Parathyroid adenoma (tissue), 2 donors: ENCODE results near the gene ZDHHC5.

Experiments used
- H2AFZ ChIP-seq: fragments of 300-600 bp; sonication (generic); one replicate; pipeline ENCODE4 v1.7.0; 2017; ENCODE audit warnings: antibody characterized with exemption, mild to moderate bottlenecking
- H3K27ac ChIP-seq: fragments of 300-600 bp; sonication (generic); one replicate; pipeline ENCODE4 v1.7.0; 2017
- H3K27me3 ChIP-seq: fragments of 300-600 bp; sonication (generic); one replicate; pipeline ENCODE4 v1.7.0; 2017; ENCODE audit warnings: low read length; ENCODE audit not compliant: control insufficient read depth, insufficient read depth
- H3K36me3 ChIP-seq: fragments of 300-600 bp; sonication (generic); one replicate; pipeline ENCODE4 v1.7.0; 2017; ENCODE audit warnings: low read length; ENCODE audit not compliant: control insufficient read depth, insufficient read depth
- H3K4me1 ChIP-seq: fragments of 300-600 bp; sonication (generic); one replicate; pipeline ENCODE4 v1.7.0; 2017; ENCODE audit warnings: control low read depth
- H3K4me2 ChIP-seq: fragments of 300-600 bp; sonication (generic); one replicate; pipeline ENCODE4 v1.7.0; 2017; ENCODE audit warnings: low read length
- H3K4me3 ChIP-seq: fragments of 300-600 bp; sonication (generic); one replicate; pipeline ENCODE4 v1.7.0; 2017; ENCODE audit warnings: low read depth, low read length
- H3K79me2 ChIP-seq: fragments of 300-600 bp; sonication (generic); one replicate; pipeline ENCODE4 v1.7.0; 2017; ENCODE audit warnings: control low read depth
- H3K9ac ChIP-seq: fragments of 300-600 bp; sonication (generic); one replicate; pipeline ENCODE4 v1.7.0; 2017; ENCODE audit warnings: mild to moderate bottlenecking
- H3K9me3 ChIP-seq: fragments of 300-600 bp; sonication (generic); one replicate; pipeline ENCODE4 v1.7.0; 2017; ENCODE audit warnings: low read length; ENCODE audit not compliant: control insufficient read depth
- TF ChIP-seq, protein P1 (sequence below): fragments of 300-600 bp; sonication (generic); IDR thresholded peaks from one replicate; pipeline ENCODE4 v1.7.0; 2017; ENCODE audit warnings: antibody characterized with exemption, mild to moderate bottlenecking
- donor health status: primary hyperparathyroidism.

The ZDHHC5 gene

DNA sequence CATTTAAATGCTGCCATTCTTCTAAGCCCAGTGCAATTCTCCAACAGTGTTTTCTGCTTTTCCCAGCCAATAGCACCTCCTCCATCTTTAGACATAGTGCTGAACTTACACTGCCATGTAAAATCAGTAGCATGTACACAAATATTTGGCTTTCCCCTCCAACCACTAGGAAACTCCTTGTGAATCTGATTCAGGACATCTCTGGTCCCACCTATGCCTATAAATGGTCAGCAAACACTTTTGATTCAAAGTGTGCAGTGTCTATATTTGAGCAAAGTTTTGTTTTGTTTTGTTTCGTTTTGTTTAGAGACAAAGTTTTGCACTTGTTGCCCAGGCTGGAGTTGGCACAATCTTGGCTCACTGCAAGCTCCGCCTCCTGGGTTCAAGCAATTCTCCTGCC lies 43.0 kb upstream of the ZDHHC5 start:
- no peaks in the 10 kb centered on the region for H3K36me3 ChIP-seq
- no peak overlapping the region for H3K27ac ChIP-seq
- no peak overlapping the region for H3K4me3 ChIP-seq
- H3K79me2 ChIP-seq = no peaks in the 10 kb centered on the region
- no peaks in the 10 kb centered on the region for H3K9me3 ChIP-seq
- no peaks in the 10 kb centered on the region for H3K4me1 ChIP-seq
- H3K4me2 ChIP-seq = no peak overlapping the region
- no peak overlapping the region for H3K9ac ChIP-seq
- TF ChIP-seq, protein P1, sequence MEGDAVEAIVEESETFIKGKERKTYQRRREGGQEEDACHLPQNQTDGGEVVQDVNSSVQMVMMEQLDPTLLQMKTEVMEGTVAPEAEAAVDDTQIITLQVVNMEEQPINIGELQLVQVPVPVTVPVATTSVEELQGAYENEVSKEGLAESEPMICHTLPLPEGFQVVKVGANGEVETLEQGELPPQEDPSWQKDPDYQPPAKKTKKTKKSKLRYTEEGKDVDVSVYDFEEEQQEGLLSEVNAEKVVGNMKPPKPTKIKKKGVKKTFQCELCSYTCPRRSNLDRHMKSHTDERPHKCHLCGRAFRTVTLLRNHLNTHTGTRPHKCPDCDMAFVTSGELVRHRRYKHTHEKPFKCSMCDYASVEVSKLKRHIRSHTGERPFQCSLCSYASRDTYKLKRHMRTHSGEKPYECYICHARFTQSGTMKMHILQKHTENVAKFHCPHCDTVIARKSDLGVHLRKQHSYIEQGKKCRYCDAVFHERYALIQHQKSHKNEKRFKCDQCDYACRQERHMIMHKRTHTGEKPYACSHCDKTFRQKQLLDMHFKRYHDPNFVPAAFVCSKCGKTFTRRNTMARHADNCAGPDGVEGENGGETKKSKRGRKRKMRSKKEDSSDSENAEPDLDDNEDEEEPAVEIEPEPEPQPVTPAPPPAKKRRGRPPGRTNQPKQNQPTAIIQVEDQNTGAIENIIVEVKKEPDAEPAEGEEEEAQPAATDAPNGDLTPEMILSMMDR = no peak
- no peak overlapping the region for H2AFZ ChIP-seq
- H3K27me3 ChIP-seq = no peaks in the 10 kb centered on the region

DNA sequence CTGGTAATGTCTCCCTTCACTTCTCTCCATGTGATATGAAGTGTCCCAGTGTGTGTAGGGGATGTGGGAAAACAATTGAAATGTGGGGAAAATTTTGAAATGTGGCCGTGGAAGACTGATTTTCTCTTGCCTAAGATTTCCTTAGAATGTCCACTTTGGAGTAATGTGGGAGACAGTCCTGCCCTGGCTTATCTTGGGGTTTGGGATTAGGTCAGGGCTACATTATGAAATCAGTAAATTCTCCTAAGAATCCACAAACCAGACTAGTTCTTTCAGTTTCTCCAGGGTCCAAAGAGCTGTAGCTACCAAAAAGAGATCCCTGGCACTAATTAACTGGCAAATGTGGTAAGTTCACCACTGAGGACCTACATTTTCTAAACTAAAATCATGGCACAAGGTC lies 41.0 kb upstream of the ZDHHC5 start:
- H3K4me3 ChIP-seq = no peak overlapping the region
- TF ChIP-seq, protein P1 = no peak
- no peaks in the 10 kb centered on the region for H3K36me3 ChIP-seq
- no peaks in the 10 kb centered on the region for H3K27me3 ChIP-seq
- no peaks in the 10 kb centered on the region for H3K79me2 ChIP-seq
- no peaks in the 10 kb centered on the region for H3K4me1 ChIP-seq
- no peaks in the 10 kb centered on the region for H3K9me3 ChIP-seq
- H3K9ac ChIP-seq = no peak overlapping the region
- H3K27ac ChIP-seq = no peak overlapping the region
- no peak overlapping the region for H2AFZ ChIP-seq
- no peak overlapping the region for H3K4me2 ChIP-seq

DNA sequence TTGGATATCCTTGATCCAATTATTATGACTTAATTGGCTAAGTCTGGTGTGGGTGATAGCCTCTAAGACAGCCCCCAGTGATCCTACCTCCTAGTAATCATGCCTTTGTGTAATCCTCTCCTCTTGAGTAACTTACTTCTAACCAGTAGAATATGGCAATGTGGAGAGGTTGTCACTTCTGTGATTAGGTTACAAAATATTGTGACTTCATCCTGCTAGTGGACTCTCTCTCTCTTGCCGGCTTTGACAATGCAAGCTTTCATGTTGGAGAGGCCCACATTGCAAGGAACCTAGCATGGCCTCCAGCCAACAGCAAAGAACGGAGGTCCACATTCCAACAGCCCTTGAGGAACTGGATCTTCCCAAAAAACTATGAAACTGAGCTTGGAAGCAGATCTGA lies 37.7 kb upstream of the ZDHHC5 start:
- Histone ChIP-seq H3K27me3 (no peaks in the 10 kb centered on the region), H2AFZ (no peak overlapping the region), H3K4me3 (no peak overlapping the region), H3K79me2 (no peaks in the 10 kb centered on the region), H3K27ac (no peak overlapping the region), H3K4me1 (no peaks in the 10 kb centered on the region), H3K36me3 (no peaks in the 10 kb centered on the region), H3K9me3 (no peaks in the 10 kb centered on the region), H3K4me2 (no peak overlapping the region), H3K9ac (no peak overlapping the region)
- TF ChIP-seq, protein P1 = no peak

DNA sequence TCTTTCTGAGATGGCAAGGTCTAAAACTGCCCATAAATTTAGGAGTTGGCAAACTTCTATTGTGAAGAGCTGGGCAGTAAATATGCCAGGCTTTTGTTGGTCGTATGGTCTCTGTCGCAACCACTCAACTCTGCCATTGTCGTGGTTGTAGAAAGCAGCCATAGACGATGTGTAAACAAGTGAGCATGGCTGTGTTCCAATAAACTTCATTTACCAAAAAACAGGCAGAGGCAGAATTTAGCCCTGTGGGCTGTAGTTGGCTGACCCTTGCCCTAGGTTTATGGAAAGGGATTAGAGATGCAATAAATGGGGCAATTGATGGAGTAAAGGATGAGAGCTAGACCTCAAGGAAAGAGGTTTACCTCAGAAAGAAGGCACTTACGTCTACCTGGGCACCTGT lies 35.8 kb upstream of the ZDHHC5 start:
- no peaks in the 10 kb centered on the region for H3K79me2 ChIP-seq
- no peaks in the 10 kb centered on the region for H3K9me3 ChIP-seq
- H3K4me1 ChIP-seq = no peaks in the 10 kb centered on the region
- H3K4me2 ChIP-seq = no peak overlapping the region
- H3K27me3 ChIP-seq = no peaks in the 10 kb centered on the region
- no peak overlapping the region for H3K9ac ChIP-seq
- H3K27ac ChIP-seq = no peak overlapping the region
- no peak overlapping the region for H3K4me3 ChIP-seq
- H2AFZ ChIP-seq = no peak overlapping the region
- H3K36me3 ChIP-seq = no peaks in the 10 kb centered on the region
- TF ChIP-seq, protein P1 = no peak

DNA sequence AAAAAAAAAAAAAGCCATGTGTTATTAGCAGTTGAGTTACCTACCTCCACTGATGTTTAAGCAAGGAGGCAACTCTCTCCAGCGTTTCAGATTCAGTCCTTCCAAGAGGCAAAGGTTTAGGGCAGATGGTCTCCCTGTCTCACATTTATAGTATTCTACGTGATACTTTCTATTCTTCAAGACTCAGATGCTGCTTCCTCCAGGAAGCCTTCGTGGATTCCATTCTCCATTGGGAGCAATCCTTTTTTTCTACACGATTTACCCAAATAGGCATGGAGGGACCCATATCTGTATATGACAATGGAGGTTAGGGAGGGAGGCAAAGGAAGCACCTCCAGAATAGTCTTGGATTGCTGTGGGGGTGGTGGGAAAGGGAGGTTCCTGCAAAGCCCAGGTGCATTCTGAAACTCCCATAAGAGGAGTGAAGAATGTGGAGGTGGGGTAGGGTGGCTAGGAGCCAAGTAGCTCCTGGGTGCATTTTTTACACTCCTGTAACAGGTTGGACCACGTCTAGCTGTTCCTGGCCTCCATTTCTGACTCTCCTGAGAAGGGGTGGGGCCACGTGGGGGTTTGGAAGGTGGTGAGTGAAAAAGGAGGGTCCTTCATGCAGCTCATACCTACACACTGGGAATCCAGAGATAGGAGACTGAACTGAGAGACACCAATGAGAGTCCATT lies 34.4 kb upstream of the ZDHHC5 start:
- Histone ChIP-seq H3K9ac (no peak overlapping the region), H3K4me1 (no peaks in the 10 kb centered on the region), H3K4me3 (no peak overlapping the region), H3K27ac (no peak overlapping the region), H3K4me2 (no peak overlapping the region), H3K27me3 (no peaks in the 10 kb centered on the region), H2AFZ (no peak overlapping the region), H3K9me3 (no peaks in the 10 kb centered on the region), H3K79me2 (no peaks in the 10 kb centered on the region), H3K36me3 (no peaks in the 10 kb centered on the region)
- TF ChIP-seq, protein P1 = no peak
